GM12878 (cell line): ENCODE measurements around the gene TRMO.

Experiments used
- ATF3 ChIP-seq: IDR thresholded peaks from 2 replicates; pipeline ENCODE4 v1.6.1; 2011; ENCODE audit warnings: low read depth, mild to moderate bottlenecking, low read length, moderate library complexity, borderline replicate concordance; ENCODE audit errors: extremely low read depth
- CHD1 ChIP-seq: IDR thresholded peaks from 2 replicates; pipeline ENCODE4 v1.6.1; 2012; ENCODE audit warnings: low read depth, low read length, improper control_type of control experiment
- CTCF ChIP-seq, 3 experiments: IDR thresholded peaks in 2 of 3; conservative IDR thresholded peaks in 1 of 3; 2 replicates each; pipeline ENCODE4 v1.5.1; 2011; ENCODE audit warnings: low read depth in 3 of 3, low read length in 3 of 3, mild to moderate bottlenecking in 3 of 3, control low read depth in 2 of 3, moderate library complexity in 2 of 3, inconsistent platforms in 1 of 3, mixed read lengths in 1 of 3; ENCODE audit not compliant: control insufficient read depth in 2 of 3, insufficient read depth in 1 of 3; ENCODE audit errors: extremely low read depth in 1 of 3
- EZH2 ChIP-seq: IDR thresholded peaks from 2 replicates; pipeline ENCODE4 v1.6.1; 2012; ENCODE audit warnings: low read depth, mild to moderate bottlenecking, control low read depth, inconsistent platforms, low read length, borderline replicate concordance; ENCODE audit not compliant: control insufficient read depth
- GABPA ChIP-seq: IDR thresholded peaks from 2 replicates; pipeline ENCODE4 v1.6.1; 2014; ENCODE audit warnings: antibody characterized with exemption, low read depth, mild to moderate bottlenecking, inconsistent platforms
- TCF12 ChIP-seq: IDR thresholded peaks from 2 replicates; pipeline ENCODE4 v1.6.1; 2011; ENCODE audit warnings: low read depth, mild to moderate bottlenecking, low read length
- USF2 ChIP-seq: IDR thresholded peaks from 2 replicates; pipeline ENCODE4 v1.6.1; 2011; ENCODE audit warnings: low read depth, low read length, improper control_type of control experiment, borderline replicate concordance

- no peak for TF ChIP-seq TCF12
- TF ChIP-seq ATF3, result no peak
- TF ChIP-seq CHD1, result no peak
- TF ChIP-seq EZH2, result no peak
- no peak for TF ChIP-seq USF2
- no peak for TF ChIP-seq CTCF (IDR thresholded peaks at IDR 0.05 in 2 of 3, conservative IDR thresholded peaks at IDR 0.05 in 1 of 3; ENCODE audit: control insufficient read depth in 2 of 3, extremely low read depth in 1 of 3, insufficient read depth in 1 of 3, low read depth in 3 of 3, low read length in 3 of 3)
- no peak for TF ChIP-seq GABPA
These were observed 6.8 kb upstream of the TRMO start for GRCh38 chr9:97928986-97929604.
